HepG2 (cell line): Measurements from ENCODE around the gene SEC14L2. TPM values are rescaled to one million over a fixed set of nuclear protein-coding genes. Genes with fewer than 3 reads are reported as not detected.

Experiments
- ARNTL ChIP-seq: sonication (generic); formaldehyde crosslinking; IDR thresholded peaks from 2 replicates; pipeline ENCODE4 v1.4.0; 2020; ENCODE audit warnings: mild to moderate bottlenecking, missing genetic modification reagents
- ATF5 ChIP-seq: sonication (generic); formaldehyde crosslinking; IDR thresholded peaks from 2 replicates; pipeline ENCODE4 v1.4.0; 2020; ENCODE audit warnings: mild to moderate bottlenecking, low read depth, missing genetic modification reagents
- CHCHD3 ChIP-seq: sonication (generic); formaldehyde crosslinking; IDR thresholded peaks from 2 replicates; pipeline ENCODE4 v1.8.0; 2022; ENCODE audit warnings: mild to moderate bottlenecking, missing genetic modification reagents, moderate library complexity
- CHD4 ChIP-seq: fragments of 200-600 bp; sonication (generic); IDR thresholded peaks from 2 replicates; pipeline ENCODE4 v1.7.0; 2017; ENCODE audit warnings: mild to moderate bottlenecking, low read length, borderline replicate concordance
- DBP ChIP-seq: sonication (generic); formaldehyde crosslinking; IDR thresholded peaks from 2 replicates; pipeline ENCODE4 v1.4.0; 2020; ENCODE audit warnings: missing genetic modification reagents; ENCODE audit errors: not compliant biosample characterization
- GFI1 ChIP-seq: sonication (generic); formaldehyde crosslinking; IDR thresholded peaks from 2 replicates; pipeline ENCODE4 v1.5.0; 2020; ENCODE audit warnings: missing genetic modification reagents, mild to moderate bottlenecking, borderline replicate concordance
- KAT7 ChIP-seq: IDR thresholded peaks from 2 replicates; pipeline ENCODE4 v1.6.1; 2018; ENCODE audit warnings: borderline replicate concordance, missing compliant biosample characterization
- KLF6 ChIP-seq: IDR thresholded peaks from 2 replicates; pipeline ENCODE4 v1.8.0; 2016; ENCODE audit warnings: missing biosample characterization, missing genetic modification reagents
- MXI1 ChIP-seq: IDR thresholded peaks from 3 replicates; pipeline ENCODE4 v1.6.1; 2012; ENCODE audit warnings: low read depth, low read length, inconsistent platforms, borderline replicate concordance
- SKI ChIP-seq: fragments of 450-650 bp; IDR thresholded peaks from one replicate; pipeline ENCODE4 v1.6.1; 2018; ENCODE audit warnings: mild to moderate bottlenecking; ENCODE audit not compliant: partially characterized antibody
- SSRP1 ChIP-seq: IDR thresholded peaks from 2 replicates; pipeline ENCODE4 v1.6.1; 2016; ENCODE audit warnings: control low read depth
- TFAP4 ChIP-seq: sonication (generic); IDR thresholded peaks from 2 replicates; pipeline ENCODE4 v1.6.1; 2016; ENCODE audit warnings: low read depth, borderline replicate concordance
- THRA ChIP-seq: sonication (generic); formaldehyde crosslinking; IDR thresholded peaks from 2 replicates; pipeline ENCODE4 v1.4.0; 2020; ENCODE audit warnings: missing genetic modification reagents, borderline replicate concordance
- ZGPAT ChIP-seq: IDR thresholded peaks from 2 replicates; pipeline ENCODE4 v1.6.1; 2016; ENCODE audit warnings: mild to moderate bottlenecking
- ZMYM2 ChIP-seq: sonication (generic); formaldehyde crosslinking; IDR thresholded peaks from 2 replicates; pipeline ENCODE4 v1.8.0; 2022; ENCODE audit warnings: mild to moderate bottlenecking, missing genetic modification reagents
- ZNF224 ChIP-seq: sonication (generic); formaldehyde crosslinking; IDR thresholded peaks from 2 replicates; pipeline ENCODE4 v1.5.0; 2020; ENCODE audit warnings: mild to moderate bottlenecking, missing genetic modification reagents
- ZNF280B ChIP-seq: sonication (generic); formaldehyde crosslinking; IDR thresholded peaks from 2 replicates; pipeline ENCODE4 v1.5.0; 2020; ENCODE audit warnings: missing genetic modification reagents, mild to moderate bottlenecking, borderline replicate concordance
- ZNF343 ChIP-seq: sonication (generic); formaldehyde crosslinking; IDR thresholded peaks from 2 replicates; pipeline ENCODE4 v1.4.0; 2020; ENCODE audit warnings: mild to moderate bottlenecking, missing genetic modification reagents
- ZNF451 ChIP-seq: sonication (generic); formaldehyde crosslinking; IDR thresholded peaks from 2 replicates; pipeline ENCODE4 v1.5.0; 2020; ENCODE audit warnings: mild to moderate bottlenecking, missing genetic modification reagents
- ZNF550 ChIP-seq: sonication (generic); formaldehyde crosslinking; IDR thresholded peaks from 2 replicates; pipeline ENCODE4 v1.4.0; 2020; ENCODE audit warnings: mild to moderate bottlenecking, missing genetic modification reagents, borderline replicate concordance
- ZNF556 ChIP-seq: sonication (generic); formaldehyde crosslinking; IDR thresholded peaks from 2 replicates; pipeline ENCODE4 v1.4.0; 2020; ENCODE audit warnings: mild to moderate bottlenecking, missing genetic modification reagents, borderline replicate concordance
- ZNF724P ChIP-seq: sonication (generic); formaldehyde crosslinking; IDR thresholded peaks from 2 replicates; pipeline ENCODE4 v1.8.0; 2022; ENCODE audit warnings: missing genetic modification reagents, borderline replicate concordance
- ZNF749 ChIP-seq: sonication (generic); formaldehyde crosslinking; IDR thresholded peaks from 2 replicates; pipeline ENCODE4 v1.8.0; 2022; ENCODE audit warnings: mild to moderate bottlenecking, missing genetic modification reagents, moderate library complexity, borderline replicate concordance
- polyA plus RNA-seq, 8 experiments: library from polyadenylated mRNA; depleted of rRNA in 3 of 8; stranded (reverse) in 7 of 8; unstranded in 1 of 8; fragments of >200 nt; fragmentation: Illumina TruSeq in 4 of 8; extraction: Trizol in 4 of 8; gene quantifications; 2 replicates each; pipeline versions ENCODE4 v1.2.1 to v1.2.3, GENCODE V29; 2011 to 2016; ENCODE audit warnings: low read depth in 4 of 8, missing spikeins in 1 of 8, mixed read lengths in 1 of 8; ENCODE audit not compliant: insufficient read depth in 1 of 8
- total RNA-seq, 5 experiments: library from RNA; depleted of rRNA; stranded (reverse); fragments of >200 nt; fragmentation: Illumina TruSeq; extraction: Trizol; gene quantifications; 2 replicates each; pipeline ENCODE4 v1.2.3, GENCODE V29; 2016; ENCODE audit warnings: low read depth in 1 of 5

Gene SEC14L2
- total and polyA plus RNA-seq, 2 of the 13 experiments (the other 11 are each of a cell fraction or from before 2014, with no cell fraction given) = 4.1 to 5.1 TPM

GRCh38 chr22:30425616-30426387 is 29.0 kb downstream of the SEC14L2 start, which contains the start of gene MTFP1 (continued):
- TF ChIP-seq THRA (peak; percentile 52), KAT7 (CRISPR knock-in tag) (no peak), GFI1 (CRISPR knock-in tag) (no peak), ZNF343 (CRISPR knock-in tag) (no peak), ZNF550 (CRISPR knock-in tag) (no peak), ZGPAT (CRISPR knock-in tag) (peak; percentile 65; the same call in 1 of the 2 replicates), MXI1 (peak; percentile 74; the same call in 1 of the 3 replicates), CHD4 (no peak), SKI (peak; percentile 22), DBP (CRISPR knock-in tag) (no peak), ZNF556 (no peak), ZNF224 (CRISPR knock-in tag) (no peak), ZNF724P (CRISPR knock-in tag) (no peak), CHCHD3 (CRISPR knock-in tag) (no peak), TFAP4 (peak; percentile 28; the same call in 1 of the 2 replicates), ARNTL (peak; percentile 54; the same call in 1 of the 2 replicates), SSRP1 (CRISPR knock-in tag) (no peak), ZNF749 (CRISPR knock-in tag) (peak; percentile 49; the same call in 1 of the 2 replicates), ZNF451 (CRISPR knock-in tag) (peak; percentile 49; the same call in 1 of the 2 replicates), ATF5 (CRISPR knock-in tag) (no peak), ZMYM2 (CRISPR knock-in tag) (0 out of 2 replicates have a peak, but pooled peaks have one; percentile 63), KLF6 (no peak), ZNF280B (CRISPR knock-in tag) (peak; percentile 78; the same call in 1 of the 2 replicates)
